Measurements from ENCODE around the gene LMX1B. TPM values are rescaled to one million over a fixed set of nuclear protein-coding genes. Genes with fewer than 3 reads are reported as not detected.

Gene LMX1B
- total RNA-seq, 1 experiment from 2014 or later = not detected

DNA sequence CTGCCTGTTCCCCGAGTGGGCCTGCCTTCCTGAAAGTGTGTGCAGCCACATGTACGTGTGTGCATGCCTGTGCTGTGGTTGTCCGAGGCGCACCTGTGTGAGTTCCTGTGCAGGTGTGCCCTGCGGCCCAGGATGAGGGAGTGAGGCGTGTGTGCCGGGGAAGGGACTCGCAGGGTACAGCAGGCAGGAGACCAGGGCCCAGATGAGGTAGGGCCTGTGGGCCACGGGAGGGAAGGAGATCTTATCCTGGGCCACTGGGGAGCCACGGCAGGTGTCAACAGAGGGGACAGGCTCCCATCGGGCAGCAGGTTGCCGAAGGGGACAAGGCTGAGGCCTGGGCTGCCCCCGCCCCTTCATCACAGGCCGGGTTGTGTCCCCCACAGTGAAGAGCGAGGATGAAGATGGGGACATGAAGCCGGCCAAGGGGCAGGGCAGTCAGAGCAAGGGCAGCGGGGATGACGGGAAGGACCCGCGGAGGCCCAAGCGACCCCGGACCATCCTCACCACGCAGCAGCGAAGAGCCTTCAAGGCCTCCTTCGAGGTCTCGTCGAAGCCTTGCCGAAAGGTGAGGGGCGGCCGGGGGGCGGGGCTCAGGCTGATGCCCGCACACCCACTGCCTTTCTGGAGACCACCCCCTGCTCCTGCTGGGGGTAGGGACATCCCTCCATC lies 79.2 kb downstream of the LMX1B start:
- Histone ChIP-seq H3K27me3 (ENCODE audit: low read length) (no peaks in the 10 kb centered on the region), H3K27ac (ENCODE audit: low read length) (no peak overlapping the region), H3K4me2 (ENCODE audit: low read depth, low read length, poor library complexity, severe bottlenecking) (no peak overlapping the region), H3K4me1 (ENCODE audit: low read length) (no peaks in the 10 kb centered on the region), H3K4me3 (ENCODE audit: low read length) (no peak overlapping the region), H3K9me3 (ENCODE audit: low read length) (no peaks in the 10 kb centered on the region), H3K9ac (ENCODE audit: low read length) (no peak overlapping the region), H3K79me2 (ENCODE audit: low read length) (no peaks in the 10 kb centered on the region), H2AFZ (ENCODE audit: low read length) (no peak overlapping the region), H4K20me1 (ENCODE audit: insufficient read depth, low read depth, low read length) (0 out of 2 replicates have a peak, but pooled peaks cover 3% of the 10 kb centered on the region), H3K9me2 (replicated peaks; ENCODE audit: insufficient read depth, low read length) (no peaks in the 10 kb centered on the region), H3K36me3 (ENCODE audit: insufficient read depth, low read length) (no peaks in the 10 kb centered on the region)
- DNase-seq = no peak

DNA sequence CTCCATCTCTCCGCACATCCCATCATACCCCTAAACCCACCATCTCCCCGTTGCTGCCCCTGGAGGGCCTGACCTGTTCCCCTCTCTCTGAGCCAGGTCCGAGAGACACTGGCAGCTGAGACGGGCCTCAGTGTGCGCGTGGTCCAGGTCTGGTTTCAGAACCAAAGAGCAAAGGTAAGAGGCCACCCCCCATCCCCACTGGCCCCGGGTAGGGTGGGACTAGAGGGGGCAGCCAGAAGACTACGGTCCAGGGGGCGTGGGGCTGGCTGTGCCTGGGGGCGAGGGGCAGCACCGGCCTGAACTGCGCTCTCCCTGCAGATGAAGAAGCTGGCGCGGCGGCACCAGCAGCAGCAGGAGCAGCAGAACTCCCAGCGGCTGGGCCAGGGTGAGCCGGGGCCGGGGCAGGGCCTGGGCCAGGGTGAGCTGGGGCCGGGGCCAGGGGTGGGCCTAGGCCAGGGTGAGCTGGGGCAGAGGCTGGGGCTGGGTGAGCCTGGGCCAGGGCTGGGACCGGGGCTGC lies 79.8 kb downstream of the LMX1B start:
- Histone ChIP-seq H3K4me2 (ENCODE audit: low read depth, low read length, poor library complexity, severe bottlenecking) (no peak overlapping the region), H2AFZ (ENCODE audit: low read length) (no peak overlapping the region), H3K4me3 (ENCODE audit: low read length) (no peak overlapping the region), H3K9me3 (ENCODE audit: low read length) (no peaks in the 10 kb centered on the region), H4K20me1 (ENCODE audit: insufficient read depth, low read depth, low read length) (peaks cover 3% of the 10 kb centered on the region; the same call in 1 of the 2 replicates), H3K36me3 (ENCODE audit: insufficient read depth, low read length) (no peaks in the 10 kb centered on the region), H3K4me1 (ENCODE audit: low read length) (no peaks in the 10 kb centered on the region), H3K79me2 (ENCODE audit: low read length) (no peaks in the 10 kb centered on the region), H3K9me2 (replicated peaks; ENCODE audit: insufficient read depth, low read length) (no peaks in the 10 kb centered on the region), H3K9ac (ENCODE audit: low read length) (no peak overlapping the region), H3K27me3 (ENCODE audit: low read length) (no peaks in the 10 kb centered on the region), H3K27ac (ENCODE audit: low read length) (no peak overlapping the region)
- no peak for DNase-seq

GRCh38 chr9:126694206-126695081 lies 80.7 kb downstream of the LMX1B start:
- Histone ChIP-seq H3K9me2 (replicated peaks; ENCODE audit: insufficient read depth, low read length) (no peaks in the 10 kb centered on the region), H4K20me1 (ENCODE audit: insufficient read depth, low read depth, low read length) (peaks cover 3% of the 10 kb centered on the region; the same call in 1 of the 2 replicates), H3K4me1 (ENCODE audit: low read length) (no peaks in the 10 kb centered on the region), H3K36me3 (ENCODE audit: insufficient read depth, low read length) (no peaks in the 10 kb centered on the region), H3K79me2 (ENCODE audit: low read length) (no peaks in the 10 kb centered on the region), H3K4me2 (ENCODE audit: low read depth, low read length, poor library complexity, severe bottlenecking) (no peak overlapping the region), H3K27ac (ENCODE audit: low read length) (no peak overlapping the region), H3K4me3 (ENCODE audit: low read length) (no peak overlapping the region), H2AFZ (ENCODE audit: low read length) (no peak overlapping the region), H3K27me3 (ENCODE audit: low read length) (no peaks in the 10 kb centered on the region), H3K9ac (ENCODE audit: low read length) (no peak overlapping the region), H3K9me3 (ENCODE audit: low read length) (no peaks in the 10 kb centered on the region)
- no peak for DNase-seq

DNA sequence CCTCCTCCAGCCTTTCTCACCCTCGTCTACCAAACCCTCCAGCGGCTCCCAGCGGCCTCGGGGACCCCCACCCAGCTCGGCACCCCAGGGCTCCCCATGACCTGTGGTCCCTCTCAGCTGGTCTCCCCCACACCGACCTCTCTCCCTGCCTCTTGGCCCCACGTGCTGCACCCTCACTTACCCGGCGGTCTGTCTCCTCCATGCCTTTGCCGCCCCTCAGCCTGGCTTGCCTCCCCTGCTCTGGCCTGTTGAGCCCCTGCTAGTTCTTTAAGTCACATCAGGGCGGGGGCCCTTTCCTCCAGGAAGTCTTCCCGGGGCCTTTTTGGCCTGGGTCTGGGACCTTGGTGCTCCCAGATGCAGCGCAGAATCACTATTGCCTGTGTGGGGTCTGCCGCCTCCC lies 81.5 kb downstream of the LMX1B start:
- H3K4me2 ChIP-seq (ENCODE audit: low read depth, low read length, poor library complexity, severe bottlenecking) = no peak overlapping the region

DNA sequence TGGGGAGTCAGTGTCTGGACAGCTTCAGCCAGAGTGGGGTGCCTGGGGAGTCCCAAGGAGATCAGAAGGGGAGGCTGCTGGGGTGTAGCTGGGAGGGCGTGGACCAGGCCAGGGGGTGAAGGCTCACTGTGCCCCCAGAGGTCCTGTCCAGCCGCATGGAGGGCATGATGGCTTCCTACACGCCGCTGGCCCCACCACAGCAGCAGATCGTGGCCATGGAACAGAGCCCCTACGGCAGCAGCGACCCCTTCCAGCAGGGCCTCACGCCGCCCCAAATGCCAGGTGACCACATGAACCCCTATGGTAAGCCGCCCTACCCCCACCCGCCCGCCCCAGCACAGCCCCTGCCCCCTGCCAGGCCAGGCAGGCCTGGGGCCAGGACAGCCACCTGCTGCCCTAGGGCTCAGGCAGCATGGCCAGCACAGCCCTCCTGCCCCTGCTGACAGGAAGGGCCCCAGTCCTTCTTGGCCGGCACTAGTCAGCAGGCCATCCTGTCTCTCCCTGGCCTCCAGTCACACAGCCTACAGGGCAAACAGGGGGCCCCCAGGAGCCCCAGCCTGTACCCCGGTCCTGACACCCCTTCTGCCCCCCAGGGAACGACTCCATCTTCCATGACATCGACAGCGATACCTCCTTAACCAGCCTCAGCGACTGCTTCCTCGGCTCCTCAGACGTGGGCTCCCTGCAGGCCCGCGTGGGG lies 82.1 kb downstream of the LMX1B start:
- no peaks in the 10 kb centered on the region for H3K4me1 ChIP-seq (ENCODE audit: low read length)
- no peak overlapping the region for H2AFZ ChIP-seq (ENCODE audit: low read length)
- no peak overlapping the region for H3K9ac ChIP-seq (ENCODE audit: low read length)
- H3K9me3 ChIP-seq (ENCODE audit: low read length) = no peaks in the 10 kb centered on the region
- H3K9me2 ChIP-seq (replicated peaks; ENCODE audit: insufficient read depth, low read length) = no peaks in the 10 kb centered on the region
- H4K20me1 ChIP-seq (ENCODE audit: insufficient read depth, low read depth, low read length) = peaks cover 3% of the 10 kb centered on the region; the same call in 1 of the 2 replicates
- H3K36me3 ChIP-seq (ENCODE audit: insufficient read depth, low read length) = no peaks in the 10 kb centered on the region
- H3K4me3 ChIP-seq (ENCODE audit: low read length) = no peak overlapping the region
- no peak overlapping the region for H3K27ac ChIP-seq (ENCODE audit: low read length)
- no peaks in the 10 kb centered on the region for H3K79me2 ChIP-seq (ENCODE audit: low read length)
- no peak overlapping the region for H3K4me2 ChIP-seq (ENCODE audit: low read depth, low read length, poor library complexity, severe bottlenecking)
- DNase-seq = no peak
- H3K27me3 ChIP-seq (ENCODE audit: low read length) = no peaks in the 10 kb centered on the region

More for the DNA sequence above, 81.5 kb downstream of the LMX1B start:
- no peaks in the 10 kb centered on the region for H3K9me2 ChIP-seq (replicated peaks; ENCODE audit: insufficient read depth, low read length)
- H3K27ac ChIP-seq (ENCODE audit: low read length) = no peak overlapping the region
- no peaks in the 10 kb centered on the region for H3K27me3 ChIP-seq (ENCODE audit: low read length)
- H3K4me1 ChIP-seq (ENCODE audit: low read length) = no peaks in the 10 kb centered on the region
- H3K36me3 ChIP-seq (ENCODE audit: insufficient read depth, low read length) = no peaks in the 10 kb centered on the region
- DNase-seq = no peak
- H4K20me1 ChIP-seq (ENCODE audit: insufficient read depth, low read depth, low read length) = peaks cover 3% of the 10 kb centered on the region; the same call in 1 of the 2 replicates
- H3K79me2 ChIP-seq (ENCODE audit: low read length) = no peaks in the 10 kb centered on the region
- H3K4me3 ChIP-seq (ENCODE audit: low read length) = no peak overlapping the region
- no peaks in the 10 kb centered on the region for H3K9me3 ChIP-seq (ENCODE audit: low read length)
- no peak overlapping the region for H2AFZ ChIP-seq (ENCODE audit: low read length)
- no peak overlapping the region for H3K9ac ChIP-seq (ENCODE audit: low read length)

DNA sequence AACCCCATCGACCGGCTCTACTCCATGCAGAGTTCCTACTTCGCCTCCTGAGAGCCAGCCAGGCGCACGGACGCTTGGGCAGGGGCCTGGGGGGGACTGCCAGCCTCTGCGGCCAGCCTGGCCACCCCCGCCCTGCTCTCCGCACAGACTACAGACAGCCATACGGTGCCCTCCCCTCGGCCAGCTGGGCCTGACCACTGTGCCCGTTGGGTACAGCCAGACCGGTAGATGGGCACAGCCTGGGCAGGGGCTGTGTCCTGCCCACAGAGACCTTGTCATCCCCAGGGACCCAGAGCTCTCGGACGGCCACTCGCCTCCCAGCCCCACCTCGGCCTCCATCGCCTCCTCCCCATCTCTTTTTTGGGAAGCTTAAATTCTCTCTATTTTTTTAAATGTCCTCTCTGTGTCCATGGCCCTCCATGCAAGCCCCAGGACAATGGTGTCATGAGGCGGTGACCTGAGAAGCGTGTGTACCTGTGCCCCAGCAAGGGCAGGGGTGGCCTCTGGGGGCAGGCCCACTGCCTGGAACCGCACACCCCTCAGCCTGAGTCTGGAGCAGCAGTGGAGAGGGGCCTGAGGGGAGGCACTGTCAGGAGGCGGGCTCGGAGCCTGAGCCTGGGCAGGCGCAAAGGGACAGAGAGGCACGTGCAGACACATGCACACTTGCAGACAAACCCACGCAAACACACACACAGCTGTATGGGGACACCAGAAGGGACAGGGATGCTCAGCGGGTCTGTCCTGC lies 82.8 kb downstream of the LMX1B start:
- no peak overlapping the region for H2AFZ ChIP-seq (ENCODE audit: low read length)
- H3K4me3 ChIP-seq (ENCODE audit: low read length) = no peak overlapping the region
- no peaks in the 10 kb centered on the region for H3K9me2 ChIP-seq (replicated peaks; ENCODE audit: insufficient read depth, low read length)
- no peak overlapping the region for H3K4me2 ChIP-seq (ENCODE audit: low read depth, low read length, poor library complexity, severe bottlenecking)
- H4K20me1 ChIP-seq (ENCODE audit: insufficient read depth, low read depth, low read length) = peaks cover 3% of the 10 kb centered on the region; the same call in 1 of the 2 replicates
- no peaks in the 10 kb centered on the region for H3K36me3 ChIP-seq (ENCODE audit: insufficient read depth, low read length)
- DNase-seq = no peak
- no peaks in the 10 kb centered on the region for H3K4me1 ChIP-seq (ENCODE audit: low read length)
- no peaks in the 10 kb centered on the region for H3K27me3 ChIP-seq (ENCODE audit: low read length)
- H3K79me2 ChIP-seq (ENCODE audit: low read length) = no peaks in the 10 kb centered on the region
- no peak overlapping the region for H3K27ac ChIP-seq (ENCODE audit: low read length)
- H3K9ac ChIP-seq (ENCODE audit: low read length) = no peak overlapping the region
- H3K9me3 ChIP-seq (ENCODE audit: low read length) = no peaks in the 10 kb centered on the region

DNA sequence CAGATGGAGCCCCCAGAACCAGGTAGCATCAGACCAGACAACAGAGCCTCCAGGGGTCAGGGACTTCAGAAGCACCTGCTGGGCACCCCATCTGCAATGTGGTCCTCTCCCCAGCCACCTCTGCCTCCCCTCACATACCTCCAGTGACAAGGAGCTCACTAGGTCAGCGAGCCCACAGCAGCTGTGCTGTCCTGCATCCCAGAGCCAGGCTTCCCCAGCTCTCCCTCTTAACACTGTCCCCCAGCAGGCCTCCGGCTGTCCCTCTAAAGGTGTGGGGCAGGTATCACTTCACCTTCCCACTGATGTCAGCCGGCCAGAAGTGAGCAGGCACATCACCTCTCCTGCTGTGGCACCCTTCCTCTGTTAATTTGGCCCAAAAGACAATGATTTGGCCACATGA lies 83.6 kb downstream of the LMX1B start:
- Histone ChIP-seq H3K4me2 (ENCODE audit: low read depth, low read length, poor library complexity, severe bottlenecking) (no peak overlapping the region), H3K9me2 (replicated peaks; ENCODE audit: insufficient read depth, low read length) (no peaks in the 10 kb centered on the region), H3K36me3 (ENCODE audit: insufficient read depth, low read length) (no peaks in the 10 kb centered on the region), H3K4me3 (ENCODE audit: low read length) (no peak overlapping the region), H3K9me3 (ENCODE audit: low read length) (no peaks in the 10 kb centered on the region), H3K9ac (ENCODE audit: low read length) (no peak overlapping the region), H3K79me2 (ENCODE audit: low read length) (no peaks in the 10 kb centered on the region), H4K20me1 (ENCODE audit: insufficient read depth, low read depth, low read length) (peaks cover 3% of the 10 kb centered on the region; the same call in 1 of the 2 replicates), H3K4me1 (ENCODE audit: low read length) (no peaks in the 10 kb centered on the region), H3K27me3 (ENCODE audit: low read length) (no peaks in the 10 kb centered on the region), H3K27ac (ENCODE audit: low read length) (no peak overlapping the region), H2AFZ (ENCODE audit: low read length) (no peak overlapping the region)
- DNase-seq = no peak

Measured in Karpas-422 (cell line).